GM19043 (cell line): ENCODE measurements around the gene PSMD14.
"Not testable (repeated sequence)": the region's sequence is repeated elsewhere in the genome, so short reads cannot be mapped to it uniquely, and the experiment has no call there.

Experiments used
- ATAC-seq: cut with Tn5 transposase; IDR thresholded peaks from one replicate; pipeline ENCODE4 v1.9.1; 2021; ENCODE audit warnings: low read depth; ENCODE audit not compliant: unreplicated experiment

PSMD14 gene

DNA sequence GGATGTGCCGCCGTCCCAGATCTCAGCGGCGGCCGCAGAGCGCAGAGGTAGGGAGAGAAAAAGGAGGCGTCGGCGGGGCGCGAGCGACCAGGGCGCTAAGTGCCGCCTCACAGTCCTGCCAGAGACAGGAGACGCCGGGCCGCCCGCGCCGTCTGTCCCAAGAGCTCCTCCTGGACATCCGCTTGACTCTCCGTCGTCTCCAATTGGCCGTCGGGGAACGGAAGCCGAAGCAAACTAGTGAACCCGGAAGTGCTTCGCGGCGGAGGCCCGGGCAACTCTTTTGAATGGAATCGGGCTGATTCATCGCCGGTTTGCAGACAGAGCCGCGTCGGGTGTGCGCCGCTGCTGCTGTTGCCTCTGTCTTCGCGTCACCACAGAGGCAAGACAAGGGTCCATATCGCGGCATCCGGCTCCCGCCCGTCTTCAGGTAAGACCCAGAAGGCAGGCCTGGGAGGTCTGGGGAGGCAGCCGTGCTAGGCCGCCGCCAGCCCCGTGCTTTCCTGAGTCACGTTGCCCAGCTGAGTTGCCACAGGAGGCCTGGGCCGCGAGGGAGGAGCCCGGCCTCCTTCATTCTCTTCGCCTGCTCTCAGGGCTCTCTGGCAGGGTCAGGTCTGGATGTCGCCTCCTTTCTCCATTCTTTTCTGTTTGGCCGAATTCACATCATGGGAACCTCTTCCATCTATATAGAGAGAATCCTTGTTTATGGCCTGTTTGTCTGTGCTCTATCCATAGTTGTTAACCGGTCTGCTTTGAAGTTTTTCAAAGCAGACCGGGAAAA is at the start of gene PSMD14:
Gene PSMD14 (plus strand): TSS at position 248 of the 778 bp plus-strand sequence. CDS start 10,401 bp downstream, outside the sequence.
- peak; percentile 96 for ATAC-seq

DNA sequence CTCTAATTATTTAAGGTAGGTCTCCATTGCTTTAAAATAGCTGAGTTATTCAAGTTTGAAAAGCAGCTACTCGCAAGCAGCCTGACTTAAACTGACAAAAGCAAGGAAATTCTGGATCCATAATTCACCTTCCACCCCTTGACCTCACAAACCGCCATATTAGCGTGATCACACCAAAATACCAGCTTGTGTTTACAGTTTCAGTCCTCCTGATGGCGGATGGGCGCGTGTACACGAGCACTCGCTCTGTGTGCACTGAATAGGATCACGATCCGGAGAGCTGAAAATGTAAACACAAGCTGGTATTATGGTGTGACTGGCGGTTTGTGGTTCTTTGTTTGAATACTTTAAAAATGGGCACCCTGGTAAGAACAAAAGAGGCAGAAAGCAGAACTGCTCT is 42.4 kb upstream of the PSMD14 start:
- no peak for ATAC-seq

DNA sequence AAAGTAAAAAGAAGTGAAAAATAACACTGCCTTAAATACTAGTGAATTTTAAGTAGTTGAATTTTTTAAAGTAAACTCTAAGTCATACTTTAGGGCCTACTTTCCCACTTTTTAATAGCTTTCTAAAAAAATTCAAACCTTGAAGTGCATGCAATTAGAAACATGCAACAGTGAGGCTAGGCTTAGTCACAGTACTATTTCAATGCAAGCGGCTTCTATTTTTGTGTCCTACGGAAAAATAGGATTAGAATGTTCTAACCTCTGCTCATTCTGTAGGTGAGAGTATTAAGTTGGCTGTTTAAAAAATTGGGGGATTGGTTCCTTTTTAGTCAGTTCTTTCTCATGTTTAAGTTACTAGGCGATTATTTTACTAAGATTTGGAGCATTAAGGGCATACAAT is 39.1 kb upstream of the PSMD14 start:
- no peak for ATAC-seq

DNA sequence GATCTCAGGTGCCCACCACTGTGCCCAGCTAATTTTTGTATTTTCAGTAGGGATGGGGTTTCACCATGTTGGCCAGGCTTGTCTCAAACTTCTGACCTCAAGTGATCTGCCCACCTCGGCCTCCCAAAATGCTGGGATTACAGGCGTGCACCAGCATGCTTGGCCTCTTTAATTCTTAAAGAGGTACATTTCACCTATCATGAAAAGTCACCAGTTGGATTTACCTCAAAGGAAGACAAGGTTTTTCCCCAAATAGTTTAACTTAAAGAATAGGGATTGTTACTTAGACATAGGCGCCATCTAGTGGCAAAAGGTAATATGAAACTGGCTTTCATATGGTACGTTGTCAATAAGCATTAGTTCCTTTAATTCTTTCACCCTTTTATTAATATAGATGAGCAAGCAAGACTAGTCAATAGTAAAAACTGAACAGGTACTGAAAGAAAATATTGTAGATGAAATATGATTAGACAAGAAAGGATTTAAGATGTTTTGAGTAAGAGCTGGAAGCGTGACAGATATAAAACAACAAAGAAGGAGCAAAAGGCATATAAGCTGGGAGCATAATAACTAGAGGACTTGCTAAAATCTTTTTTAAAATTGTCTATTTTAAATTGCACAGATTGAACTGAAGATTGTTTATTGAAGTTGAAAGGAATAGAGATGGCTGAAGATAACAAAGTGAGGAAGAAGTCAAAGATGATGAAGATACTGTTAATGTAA is 35.0 kb upstream of the PSMD14 start:
- peak; percentile 76 for ATAC-seq

DNA sequence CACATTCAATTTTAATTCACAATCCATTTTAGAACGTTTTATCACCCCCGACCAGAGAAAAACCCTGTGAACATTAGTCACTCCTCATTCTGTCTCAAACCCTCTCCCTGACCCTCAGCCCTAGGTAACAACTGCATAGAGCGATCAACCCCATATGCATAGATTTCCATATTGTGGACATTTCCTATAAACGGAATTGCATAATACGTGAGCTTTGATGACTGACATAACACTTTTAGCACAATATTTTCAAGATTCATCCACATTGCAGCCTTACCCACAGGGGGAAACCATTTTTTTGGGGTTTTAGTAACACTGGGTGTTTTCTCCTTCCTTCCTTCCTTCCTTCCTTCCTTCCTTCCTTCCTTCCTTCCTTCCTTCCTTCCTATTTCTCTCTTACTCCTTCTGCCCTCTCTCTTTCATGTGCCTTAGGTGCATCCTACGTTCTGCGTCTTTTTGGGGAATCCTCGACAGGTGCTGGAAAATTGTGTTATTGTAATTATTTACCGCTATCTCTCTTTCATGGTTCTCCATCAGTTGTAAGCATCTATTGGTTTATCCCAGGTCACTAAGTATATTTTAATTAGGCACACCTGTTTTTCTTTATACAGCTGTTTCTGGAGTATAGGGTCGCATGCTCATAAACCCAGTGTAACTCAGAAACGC is 29.5 kb upstream of the PSMD14 start:
- ATAC-seq: not testable (repeated sequence)

DNA sequence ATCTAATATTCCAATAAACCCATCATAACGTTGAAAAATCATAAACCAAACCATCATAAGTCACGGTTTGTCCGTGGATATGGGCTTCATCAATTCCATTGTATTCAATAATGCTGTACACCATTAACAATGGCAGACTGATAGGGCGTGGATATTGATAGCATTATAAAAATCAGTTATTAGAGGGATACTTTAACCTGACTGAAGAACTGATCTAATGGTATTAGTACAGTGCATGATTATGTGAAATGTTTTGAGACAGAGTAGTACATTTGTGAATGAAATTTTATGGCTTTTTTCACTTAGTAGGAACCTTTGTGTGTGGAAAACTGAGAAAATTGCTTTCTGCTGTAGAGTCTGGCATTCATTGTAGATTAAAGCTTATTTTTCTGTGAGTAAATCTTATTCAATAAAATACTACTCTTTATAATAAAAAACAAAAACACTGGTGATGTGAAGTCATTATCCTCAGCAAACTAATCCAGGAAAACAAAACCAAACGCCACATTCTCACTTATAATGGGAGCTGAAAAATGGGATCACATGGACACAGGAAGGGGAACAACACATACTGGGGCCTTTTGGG is 28.9 kb upstream of the PSMD14 start:
- not testable (repeated sequence) for ATAC-seq

DNA sequence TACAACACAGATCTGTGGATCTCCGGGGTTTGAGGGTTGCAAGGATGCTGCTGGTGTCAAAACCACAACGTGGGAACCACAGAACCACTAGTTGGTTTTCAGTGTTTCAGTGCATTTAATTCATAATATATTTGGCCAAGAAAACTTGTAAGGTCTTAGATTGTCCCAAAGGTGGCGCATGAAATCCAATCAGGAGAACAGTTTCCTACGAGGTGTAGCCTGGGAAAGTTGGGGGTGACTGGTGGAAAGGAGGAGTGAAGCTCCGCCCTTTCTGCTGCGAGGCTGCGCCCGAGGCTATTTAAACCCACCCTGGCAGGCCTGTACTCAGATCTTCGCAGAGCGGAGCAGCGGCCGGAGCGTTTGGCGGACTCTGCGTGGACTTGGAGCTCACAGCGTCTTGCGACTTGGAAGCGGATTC is 27.3 kb upstream of the PSMD14 start:
- not testable (repeated sequence) for ATAC-seq

DNA sequence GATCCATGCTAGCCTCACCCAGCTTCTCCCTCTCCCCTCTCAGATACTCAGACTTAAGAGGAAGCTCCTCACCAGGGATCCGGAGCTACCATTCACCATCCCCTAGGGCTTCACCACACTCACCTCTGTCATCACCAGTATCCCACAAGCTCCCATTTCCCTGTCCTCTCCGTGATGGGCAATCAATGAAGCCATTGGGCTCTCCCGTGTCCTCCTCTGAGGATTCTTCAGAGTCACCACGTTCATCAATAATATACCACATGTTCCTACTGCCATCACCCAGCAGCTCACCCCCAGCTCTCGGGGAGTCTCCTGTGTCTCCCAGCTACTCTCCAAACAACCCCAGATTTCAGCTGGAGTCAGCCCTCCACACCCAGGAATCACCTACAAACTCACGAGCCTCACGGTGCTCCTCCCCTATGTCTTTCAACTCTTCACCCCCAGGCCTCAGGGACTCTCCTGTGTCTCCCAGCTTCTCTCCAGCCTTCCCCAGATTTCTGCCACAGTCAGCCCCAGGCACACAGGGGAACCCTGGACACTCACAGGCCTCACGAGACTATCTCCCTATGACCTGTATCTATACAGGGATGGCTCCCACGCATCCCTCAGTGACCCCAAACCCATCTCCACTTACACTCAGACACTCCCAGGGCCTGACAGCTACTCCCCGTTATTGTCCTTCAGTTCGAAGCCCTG is 26.5 kb upstream of the PSMD14 start:
- not testable (repeated sequence) for ATAC-seq

DNA sequence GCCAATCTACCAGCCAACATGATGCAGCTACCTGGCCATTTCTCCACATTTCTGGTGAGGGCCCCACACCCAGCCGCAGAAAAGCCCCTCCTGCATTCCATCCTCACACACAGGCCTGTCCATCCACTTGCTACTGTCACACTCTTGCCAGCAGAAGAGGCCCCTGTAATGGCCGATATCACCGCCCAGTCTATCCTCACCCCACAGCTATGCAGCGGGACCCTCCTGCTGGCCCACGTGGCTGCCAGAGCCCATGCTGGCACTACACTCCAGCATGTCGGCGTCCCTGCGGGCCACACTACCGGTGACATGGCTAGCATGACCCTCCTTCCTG is 25.9 kb upstream of the PSMD14 start:
- not testable (repeated sequence) for ATAC-seq

DNA sequence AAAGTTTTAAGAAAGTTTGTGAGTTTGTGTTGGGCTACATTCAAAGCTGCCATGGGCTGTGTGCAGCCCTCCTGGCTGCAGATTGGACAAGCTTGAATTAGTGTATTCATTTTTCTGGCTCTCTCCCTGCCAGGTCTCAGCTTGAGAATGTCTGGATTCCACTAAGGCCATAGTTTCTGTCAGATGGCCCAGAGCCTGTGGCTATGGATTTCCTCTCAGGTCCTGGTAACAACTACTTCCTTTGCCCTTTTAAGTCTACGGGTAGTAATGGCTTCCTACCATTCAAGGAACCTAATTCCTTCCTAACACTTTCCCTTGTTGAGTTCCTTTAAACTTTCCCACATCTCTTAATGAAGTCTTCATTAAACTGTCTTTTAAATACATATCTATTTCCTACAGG is 24.3 kb upstream of the PSMD14 start:
- no peak for ATAC-seq

DNA sequence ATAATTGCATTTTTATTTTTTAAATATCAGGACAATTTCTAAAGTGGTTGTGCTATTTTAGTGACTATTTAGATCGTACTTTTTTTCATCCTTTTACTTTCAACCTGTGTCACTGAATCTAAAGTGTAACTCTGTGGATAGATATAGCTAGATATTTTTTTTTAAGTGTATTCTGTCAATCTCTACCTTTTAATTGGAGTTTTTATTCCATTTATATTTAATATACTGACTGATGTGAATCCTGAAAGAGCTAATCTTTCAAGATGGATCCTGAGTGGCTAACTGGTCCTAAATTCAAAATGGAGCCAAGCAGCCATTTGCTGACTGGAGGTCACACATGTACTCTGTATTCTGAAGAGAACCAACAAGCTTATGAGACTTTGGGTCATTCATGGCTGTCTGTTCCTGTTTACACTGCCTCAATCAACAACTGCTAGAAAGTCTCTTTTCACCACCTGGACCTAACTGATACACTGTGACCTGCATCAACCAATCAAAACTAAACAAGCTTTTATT is 4.6 kb upstream of the PSMD14 start:
- ATAC-seq: no peak

DNA sequence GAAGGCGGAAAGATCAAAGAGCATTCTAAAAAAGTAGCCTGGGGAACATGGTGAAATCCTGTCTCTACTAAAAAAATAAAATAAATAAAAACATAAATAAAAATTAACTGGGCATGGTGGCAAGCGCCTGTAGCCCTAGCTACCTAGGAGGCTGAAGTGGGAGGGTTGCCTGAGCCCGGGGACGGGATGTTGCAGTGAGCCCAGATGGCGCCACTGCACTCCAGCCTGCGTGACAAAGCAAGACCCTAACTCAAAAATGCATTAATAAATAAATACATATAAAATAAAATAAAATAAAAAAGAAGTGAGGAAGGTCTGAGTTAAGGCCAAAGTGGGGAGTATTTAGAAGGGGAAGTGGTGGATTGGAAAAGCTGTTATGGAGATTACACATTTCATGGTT is 1.3 kb upstream of the PSMD14 start:
- no peak for ATAC-seq

DNA sequence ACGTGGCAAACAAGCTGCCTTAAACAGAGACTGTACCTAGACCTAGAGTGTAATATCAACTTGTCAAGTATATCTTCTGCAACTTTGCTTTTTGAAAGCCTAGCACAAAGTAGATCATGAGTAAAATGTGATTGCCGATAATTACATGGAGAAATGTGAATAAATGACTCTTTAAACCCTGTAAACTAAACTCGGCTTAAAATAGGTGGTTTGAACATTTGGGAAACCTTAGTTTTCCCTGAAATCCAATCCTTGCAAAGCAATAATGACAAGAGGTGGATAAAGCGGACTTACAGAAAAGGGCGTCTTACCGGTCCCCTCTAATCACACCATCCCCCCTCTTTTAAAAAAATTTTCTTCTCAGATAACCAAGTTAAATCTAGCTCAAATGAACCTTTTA is 549 bp upstream of the PSMD14 start:
- no peak for ATAC-seq

DNA sequence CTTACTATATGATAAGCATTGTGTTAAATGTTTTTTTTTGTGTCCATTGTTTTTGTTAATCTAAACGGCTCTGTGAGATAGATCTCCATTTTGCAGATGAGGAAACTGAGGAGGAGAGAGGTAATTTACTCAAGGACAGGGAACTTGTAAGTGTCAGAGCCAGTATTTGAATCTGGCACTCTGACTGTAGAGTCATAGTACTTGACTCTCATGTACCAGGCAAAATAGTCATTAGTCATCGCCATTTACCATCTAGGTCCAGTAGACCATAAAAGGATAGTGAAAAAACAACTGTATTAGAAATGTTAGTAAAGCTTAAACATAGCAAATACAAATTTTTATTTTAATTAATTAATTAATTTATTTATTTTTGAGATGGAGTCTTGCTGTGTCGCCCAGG is 4.8 kb downstream of the PSMD14 start:
- ATAC-seq: no peak

DNA sequence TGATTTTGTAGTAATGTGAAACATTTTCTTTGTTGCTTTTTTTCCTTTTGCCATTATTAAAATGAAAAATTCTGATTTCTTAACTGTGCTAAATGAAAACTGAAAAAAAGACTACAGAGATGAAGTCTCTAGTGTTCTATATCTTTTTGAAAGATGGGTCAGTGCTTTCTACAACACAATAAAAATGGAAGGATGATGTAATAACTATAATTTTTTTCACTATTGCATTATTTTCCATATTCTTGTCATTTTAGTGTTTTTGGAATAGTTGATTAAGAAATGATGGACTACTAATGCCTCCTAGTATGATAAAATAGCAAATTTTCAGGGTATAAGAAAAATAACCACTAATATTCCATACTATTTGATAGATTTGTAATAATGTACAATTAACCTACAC is 7.2 kb downstream of the PSMD14 start:
- no peak for ATAC-seq

DNA sequence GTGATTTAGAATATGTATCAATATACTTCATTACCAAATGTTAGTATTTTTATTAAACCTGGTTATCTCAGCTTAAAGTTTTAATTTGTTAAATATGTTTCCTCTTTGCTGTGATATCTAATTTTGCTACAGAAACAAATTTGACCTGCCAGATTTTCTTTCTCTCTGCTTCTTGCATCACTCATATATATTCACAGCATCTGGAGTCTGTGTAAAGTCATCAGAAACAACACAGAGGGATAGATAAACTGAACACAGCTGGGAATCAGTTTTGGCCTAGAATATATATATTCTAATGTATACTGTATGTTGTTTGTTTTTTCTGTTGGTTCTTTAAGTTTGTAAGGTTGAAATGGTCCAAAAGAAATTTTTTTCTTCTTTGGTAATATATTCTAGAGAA is 8.5 kb downstream of the PSMD14 start:
- ATAC-seq: no peak

DNA sequence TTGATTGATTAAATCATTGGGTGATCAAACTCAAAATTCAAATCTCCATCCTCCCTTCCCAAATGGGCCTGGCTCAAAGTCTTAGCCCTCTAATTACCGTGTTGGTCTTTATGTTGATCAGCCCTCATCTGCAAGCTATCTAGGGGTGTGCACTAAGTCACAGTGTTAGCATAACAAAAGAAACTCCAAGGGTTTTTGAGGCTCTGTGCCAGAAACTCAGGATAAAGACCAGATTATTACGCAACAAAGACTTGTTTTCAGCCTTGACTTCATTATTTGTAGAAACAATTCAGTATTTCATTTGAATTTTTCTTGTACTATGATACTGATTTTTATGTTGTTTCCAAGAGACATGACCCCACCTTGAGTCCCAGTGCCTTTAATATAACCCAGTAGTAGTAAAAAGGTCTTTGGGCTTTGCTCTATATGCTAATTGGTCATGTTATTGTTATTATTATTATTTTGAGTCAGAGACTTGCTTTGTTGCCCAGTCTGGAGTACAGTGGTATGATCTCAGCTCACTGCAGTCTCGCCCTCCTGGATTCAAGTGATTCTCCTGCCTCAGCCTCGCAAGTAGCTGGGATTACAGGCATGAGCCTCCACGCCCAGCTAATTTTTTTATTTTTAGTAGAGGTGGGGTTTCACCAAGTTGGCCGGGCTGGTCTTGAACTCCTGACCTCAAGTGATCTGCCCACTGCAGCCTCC is 13.9 kb downstream of the PSMD14 start:
- no peak for ATAC-seq

DNA sequence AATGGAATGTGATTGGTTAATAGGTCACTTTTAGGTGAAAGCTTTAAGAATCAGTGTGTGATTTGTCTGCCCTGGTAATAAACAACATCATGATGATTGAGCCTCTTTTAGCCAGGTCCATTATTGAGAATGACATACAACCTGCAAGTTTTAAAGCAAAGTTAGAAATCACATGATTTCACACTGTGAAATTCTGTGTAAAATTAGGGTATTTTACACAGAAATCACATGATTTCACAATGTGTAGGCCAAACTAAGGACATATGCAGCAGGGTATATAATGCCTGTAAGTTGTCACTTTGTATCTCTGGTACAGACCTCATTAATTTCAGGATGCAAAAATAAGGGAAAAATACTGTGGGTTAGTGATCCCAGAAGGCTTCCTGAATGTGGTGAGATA is 16.7 kb downstream of the PSMD14 start:
- no peak for ATAC-seq

DNA sequence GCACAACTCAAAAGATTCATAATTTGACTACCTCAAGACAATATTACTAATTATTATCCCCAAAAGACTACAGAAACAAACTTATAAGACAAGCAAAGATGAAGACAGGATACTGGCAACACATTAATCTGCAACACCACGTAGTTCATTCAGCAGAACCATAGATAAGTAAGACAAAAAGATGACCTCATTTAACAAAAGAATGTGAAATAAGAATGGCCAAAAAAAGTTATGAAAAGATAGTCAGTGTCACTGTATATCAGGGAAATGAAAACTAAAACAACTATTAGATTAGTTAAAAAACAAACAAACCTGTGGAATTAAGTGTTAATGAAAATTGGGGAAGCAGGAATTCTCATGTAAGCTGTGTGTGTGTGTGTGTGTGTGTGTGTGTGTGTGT is 19.4 kb downstream of the PSMD14 start:
- ATAC-seq: no peak
